ENCODE data around the gene KDM4C. TPM values are rescaled to one million over a fixed set of nuclear protein-coding genes. Genes with fewer than 3 reads are reported as not detected.

The KDM4C gene
- total RNA-seq, 4 donors from 2014 or later = 25.2 to 41.1 (median 26.4) TPM

DNA sequence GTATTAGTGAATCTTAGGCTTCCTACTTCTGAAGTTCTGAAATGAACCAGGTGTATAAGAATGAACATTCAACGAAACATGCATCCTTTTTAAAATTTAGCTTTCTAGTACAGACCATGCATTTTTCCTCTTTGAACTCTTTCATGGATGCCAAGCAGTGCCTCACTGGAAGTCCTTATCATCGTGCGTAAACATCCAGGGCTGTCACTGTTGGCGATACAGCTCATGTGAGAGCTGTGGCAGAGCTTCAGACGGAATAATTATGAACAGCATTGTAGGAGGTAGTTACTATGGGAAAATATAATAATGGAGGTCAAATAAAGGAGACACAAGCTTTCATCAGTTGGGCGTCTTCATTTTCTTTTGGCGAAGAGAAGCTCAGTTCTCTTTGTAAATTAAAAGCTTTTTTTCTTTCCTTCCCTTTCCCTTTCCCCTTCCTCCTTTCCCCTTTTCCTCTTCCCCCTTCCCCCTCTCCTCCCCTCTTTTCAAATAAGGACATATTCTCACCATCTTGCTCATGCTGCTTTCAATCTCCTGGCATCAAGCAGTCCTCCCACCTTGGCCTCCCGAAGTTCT lies 167.3 kb downstream of the KDM4C start:
- Histone ChIP-seq H3K36me3 (peaks cover 0 to 9% (median 2%) of the 10 kb centered on the region in 4 donors), H3K27me3 (no peaks in the 10 kb centered on the region), H3K27ac (replicated peaks in 1 of 4) (no peak overlapping the region), H3K4me3 (no peak overlapping the region), H3K4me1 (peaks cover 0 to 15% (median 5%) of the 10 kb centered on the region in 4 donors), H3K9me3 (no peaks in the 10 kb centered on the region)
- intact Hi-C loops (cut with DNase I) = no loop called here
- no peak for TF ChIP-seq EP300 (IDR thresholded peaks at IDR 0.05)
- no peak for TF ChIP-seq POLR2A (IDR thresholded peaks at IDR 0.05; ENCODE audit: low read depth)
- TF ChIP-seq, protein P1, sequence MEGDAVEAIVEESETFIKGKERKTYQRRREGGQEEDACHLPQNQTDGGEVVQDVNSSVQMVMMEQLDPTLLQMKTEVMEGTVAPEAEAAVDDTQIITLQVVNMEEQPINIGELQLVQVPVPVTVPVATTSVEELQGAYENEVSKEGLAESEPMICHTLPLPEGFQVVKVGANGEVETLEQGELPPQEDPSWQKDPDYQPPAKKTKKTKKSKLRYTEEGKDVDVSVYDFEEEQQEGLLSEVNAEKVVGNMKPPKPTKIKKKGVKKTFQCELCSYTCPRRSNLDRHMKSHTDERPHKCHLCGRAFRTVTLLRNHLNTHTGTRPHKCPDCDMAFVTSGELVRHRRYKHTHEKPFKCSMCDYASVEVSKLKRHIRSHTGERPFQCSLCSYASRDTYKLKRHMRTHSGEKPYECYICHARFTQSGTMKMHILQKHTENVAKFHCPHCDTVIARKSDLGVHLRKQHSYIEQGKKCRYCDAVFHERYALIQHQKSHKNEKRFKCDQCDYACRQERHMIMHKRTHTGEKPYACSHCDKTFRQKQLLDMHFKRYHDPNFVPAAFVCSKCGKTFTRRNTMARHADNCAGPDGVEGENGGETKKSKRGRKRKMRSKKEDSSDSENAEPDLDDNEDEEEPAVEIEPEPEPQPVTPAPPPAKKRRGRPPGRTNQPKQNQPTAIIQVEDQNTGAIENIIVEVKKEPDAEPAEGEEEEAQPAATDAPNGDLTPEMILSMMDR (IDR thresholded peaks at IDR 0.05) = no peak
- TF ChIP-seq POLR2AphosphoS5 (IDR thresholded peaks at IDR 0.05) = no peak
- WGBS = 96% methylated on average over 8 of the region's 8 CpGs
- no peak for DNase-seq (ENCODE audit: extremely low spot score)

DNA sequence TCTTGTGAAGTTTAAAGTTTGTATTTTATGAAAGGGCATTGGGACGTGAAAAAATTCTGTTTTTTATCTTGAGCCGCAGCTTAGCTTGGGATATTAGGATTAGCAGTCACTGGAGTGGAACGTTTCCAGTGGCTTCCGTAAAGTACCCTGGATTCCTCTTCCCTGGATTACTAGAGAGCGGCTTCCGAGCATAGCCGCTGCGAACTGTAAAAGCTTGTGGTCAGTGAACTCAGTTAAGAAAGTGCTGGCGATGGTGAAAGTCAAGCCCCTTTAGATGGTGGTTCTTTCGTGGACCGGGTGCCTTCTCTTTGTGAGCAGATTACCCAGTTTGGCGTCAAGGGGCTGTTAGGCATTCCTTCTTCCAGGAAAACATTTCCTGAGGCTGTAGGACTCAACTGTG lies 168.1 kb downstream of the KDM4C start:
- H3K4me1 ChIP-seq = peaks cover 0 to 15% (median 5%) of the 10 kb centered on the region in 4 donors
- TF ChIP-seq POLR2A (IDR thresholded peaks at IDR 0.05; ENCODE audit: low read depth) (no peak), EP300 (IDR thresholded peaks at IDR 0.05) (no peak), POLR2AphosphoS5 (IDR thresholded peaks at IDR 0.05) (no peak)
- TF ChIP-seq, protein P1 (IDR thresholded peaks at IDR 0.05) = no peak
- H3K4me3 ChIP-seq = no peak overlapping the region
- DNase-seq (ENCODE audit: extremely low spot score) = no peak
- WGBS = 93% methylated on average over 12 of the region's 12 CpGs
- no peak overlapping the region for H3K27ac ChIP-seq (replicated peaks in 1 of 4)
- peaks cover 0 to 9% (median 2%) of the 10 kb centered on the region in 4 donors for H3K36me3 ChIP-seq
- no peaks in the 10 kb centered on the region for H3K27me3 ChIP-seq
- H3K9me3 ChIP-seq = no peaks in the 10 kb centered on the region
- intact Hi-C loops (cut with DNase I) = no loop called here

DNA sequence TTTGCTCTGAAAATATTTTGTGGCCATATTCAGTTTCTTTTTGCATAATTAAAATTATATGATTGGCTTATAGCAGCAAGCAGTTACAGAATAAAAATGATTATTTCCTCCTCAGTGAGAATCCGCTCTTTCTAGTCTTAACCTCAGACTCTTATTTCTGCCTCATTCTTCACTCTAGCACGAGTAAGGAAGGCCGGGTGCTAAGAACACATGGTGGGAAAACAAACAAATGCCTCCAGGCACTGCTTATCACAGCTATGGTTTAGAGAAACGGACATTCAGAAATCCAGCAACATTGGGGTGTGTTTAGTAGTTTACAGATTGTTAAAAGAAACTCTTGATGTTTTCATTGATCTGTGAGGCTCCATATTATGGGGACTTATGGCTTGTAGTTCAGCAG lies 168.7 kb downstream of the KDM4C start:
- H3K27ac ChIP-seq (replicated peaks in 1 of 4) = no peak overlapping the region
- 81% methylated on average over 4 of the region's 4 CpGs for WGBS
- no peak for DNase-seq (ENCODE audit: extremely low spot score)
- no peaks in the 10 kb centered on the region for H3K27me3 ChIP-seq
- intact Hi-C loops (cut with DNase I) = no loop called here
- H3K36me3 ChIP-seq = peaks cover 0 to 7% (median under 1%) of the 10 kb centered on the region in 4 donors
- no peaks in the 10 kb centered on the region for H3K9me3 ChIP-seq
- no peak overlapping the region for H3K4me3 ChIP-seq
- TF ChIP-seq POLR2A (IDR thresholded peaks at IDR 0.05; ENCODE audit: low read depth) = no peak
- no peak for TF ChIP-seq EP300 (IDR thresholded peaks at IDR 0.05)
- no peak for TF ChIP-seq POLR2AphosphoS5 (IDR thresholded peaks at IDR 0.05)
- peaks cover 0 to 15% (median 5%) of the 10 kb centered on the region in 4 donors for H3K4me1 ChIP-seq

DNA sequence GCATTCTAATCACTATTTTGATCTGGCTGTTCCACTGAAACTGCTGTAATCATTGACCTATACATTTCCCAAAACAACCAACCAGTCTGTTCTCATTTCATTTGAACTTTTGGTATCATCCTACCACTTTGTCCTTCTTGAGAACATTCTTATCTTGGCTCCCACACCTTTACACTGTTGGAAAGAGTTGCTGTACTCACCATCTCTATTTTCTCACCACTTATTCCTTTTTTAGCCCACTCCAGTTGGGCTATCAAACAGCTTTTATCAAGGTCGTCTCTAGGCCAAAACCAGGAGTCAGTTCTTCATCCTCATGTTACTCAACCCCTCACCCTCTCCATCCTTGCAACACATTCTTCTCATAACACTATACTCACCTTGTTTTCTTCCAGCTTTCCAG lies 170.1 kb downstream of the KDM4C start:
- H3K27me3 ChIP-seq = no peaks in the 10 kb centered on the region
- TF ChIP-seq POLR2A (IDR thresholded peaks at IDR 0.05; ENCODE audit: low read depth) (no peak), POLR2AphosphoS5 (IDR thresholded peaks at IDR 0.05) (no peak), EP300 (IDR thresholded peaks at IDR 0.05) (no peak)
- TF ChIP-seq, protein P1 (IDR thresholded peaks at IDR 0.05) = no peak
- no peak for DNase-seq (ENCODE audit: extremely low spot score)
- peaks cover 0 to 5% (median 0%) of the 10 kb centered on the region in 4 donors for H3K36me3 ChIP-seq
- H3K4me1 ChIP-seq = peaks cover 0 to 24% (median 10%) of the 10 kb centered on the region in 4 donors
- intact Hi-C loops (cut with DNase I) = no loop called here
- WGBS = 86% methylated on average over 1 of the region's 1 CpG
- no peak overlapping the region for H3K4me3 ChIP-seq
- H3K27ac ChIP-seq (replicated peaks in 1 of 4) = no peak overlapping the region
- H3K9me3 ChIP-seq = no peaks in the 10 kb centered on the region

DNA sequence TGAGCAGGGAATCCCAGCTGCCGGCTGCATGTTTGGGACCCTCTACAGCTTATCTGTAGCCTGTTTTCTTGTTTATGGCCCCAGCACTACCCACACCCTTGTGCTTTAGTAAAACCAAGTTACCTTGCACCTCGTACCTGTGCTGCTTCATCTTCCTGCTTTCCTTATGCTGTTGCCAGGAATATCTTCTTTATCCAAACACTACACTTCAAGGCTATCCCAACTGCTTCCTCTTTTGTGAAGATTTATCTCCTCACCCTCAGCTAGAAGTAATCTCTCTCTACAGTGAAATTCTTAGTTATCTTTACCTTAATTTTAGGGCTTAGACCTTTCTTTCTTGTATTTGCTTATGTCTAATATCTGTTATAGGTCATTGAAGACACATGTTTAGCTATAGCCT lies 171.1 kb downstream of the KDM4C start:
- Histone ChIP-seq H3K4me3 (no peak overlapping the region), H3K36me3 (no peaks in the 10 kb centered on the region), H3K4me1 (peaks cover 0 to 24% (median 13%) of the 10 kb centered on the region in 4 donors), H3K27me3 (no peaks in the 10 kb centered on the region), H3K9me3 (no peaks in the 10 kb centered on the region), H3K27ac (replicated peaks in 1 of 4) (no peak overlapping the region)
- TF ChIP-seq, protein P1 (IDR thresholded peaks at IDR 0.05) = no peak
- TF ChIP-seq POLR2A (IDR thresholded peaks at IDR 0.05; ENCODE audit: low read depth) (no peak), EP300 (IDR thresholded peaks at IDR 0.05) (no peak), POLR2AphosphoS5 (IDR thresholded peaks at IDR 0.05) (no peak)
- no peak for DNase-seq (ENCODE audit: extremely low spot score)
- 90% methylated on average over 2 of the region's 2 CpGs for WGBS
- intact Hi-C loops (cut with DNase I) = no loop called here
